HCT116 (cell line): ENCODE data around the gene TM7SF3. TPM values are rescaled to one million over a fixed set of nuclear protein-coding genes. Genes with fewer than 3 reads are reported as not detected.

ENCODE experiments used
- ATAC-seq: fragments of 200-7000 bp; cut with Tn5 transposase; 2 replicates; pipeline ENCODE4 v1.9.1; 2020; ENCODE audit warnings: mild to moderate bottlenecking, moderate library complexity
- BruUV-seq: library from RNA; stranded (reverse); fragments of 400-500 nt; replicated peaks from 2 replicates; lab custom pipeline; 2021; lab: Mats Ljungman, UMichigan
- CTCF ChIA-PET: fragments of 300-600 bp; sonication (Branson Sonifier 250); formaldehyde crosslinking; loops from one replicate; lab custom pipeline; 2021; ENCODE audit warnings: antibody characterized with exemption; lab: Charles Lee
- POLR2A ChIA-PET: fragments of 300-600, 350-600 bp; sonication (Branson Sonifier 250); formaldehyde crosslinking; loops from one replicate; lab custom pipeline; 2021; ENCODE audit warnings: antibody characterized with exemption; lab: Charles Lee
- RAD21 ChIA-PET, 2 experiments: fragments of 300-600 bp; sonication (Branson Sonifier 250); formaldehyde crosslinking; loops; one replicate each; lab custom pipeline; 2023; ENCODE audit warnings: low total read pairs in 2 of 2; ENCODE audit not compliant: uncharacterized antibody in 2 of 2, unreplicated experiment in 2 of 2, low non-redundant PET in 1 of 2; lab: Charles Lee
- DNase-seq: peaks from one replicate; pipeline ENCODE4 v3.0.0-alpha.2; 2010; ENCODE audit warnings: low read depth, low spot score
- H2AFZ ChIP-seq: fragments of 200-600 bp; shearing (Covaris generic), sonication (generic); 2 replicates; pipeline ENCODE4 v1.6.1; 2017; ENCODE audit warnings: low read depth, mixed run types, mixed read lengths, antibody characterized with exemption, low read length; ENCODE audit not compliant: poor library complexity, severe bottlenecking
- H3K27ac ChIP-seq: 2 replicates; pipeline ENCODE4 v1.5.1; 2012; ENCODE audit warnings: low read depth, low read length
- H3K27me3 ChIP-seq: fragments of 200-600 bp; sonication (generic); 2 replicates; pipeline ENCODE4 v1.6.1; 2016; ENCODE audit warnings: mixed run types, low read length, mixed read lengths; ENCODE audit not compliant: insufficient read depth
- H3K36me3 ChIP-seq, 2 experiments: fragments of 200-500 bp in 1 of 2; fragments of 200-600 bp in 1 of 2; sonication (Bioruptor generic) in 1 of 2; sonication (generic) in 1 of 2; 2 replicates each; pipeline versions ENCODE4 v1.5.1 to v1.6.1; 2014 to 2016; ENCODE audit warnings: low read length in 2 of 2, inconsistent platforms in 1 of 2, mixed read lengths in 1 of 2, mixed run types in 1 of 2; ENCODE audit not compliant: insufficient read depth in 2 of 2, control insufficient read depth in 1 of 2
- H3K4me1 ChIP-seq, 2 experiments: fragments of 200-600 bp in 1 of 2; sonication (generic) in 1 of 2; 2 replicates each; pipeline versions ENCODE4 v1.5.1 to v1.6.1; 2012 to 2017; ENCODE audit warnings: low read length in 2 of 2, inconsistent platforms in 1 of 2, mild to moderate bottlenecking in 1 of 2, mixed read lengths in 1 of 2, mixed run types in 1 of 2, moderate library complexity in 1 of 2; ENCODE audit not compliant: insufficient read depth in 2 of 2, control insufficient read depth in 1 of 2
- H3K4me2 ChIP-seq: fragments of 200-600 bp; sonication (generic); 2 replicates; pipeline ENCODE4 v1.6.1; 2017; ENCODE audit warnings: mixed run types, low read length, mixed read lengths
- H3K4me3 ChIP-seq, 2 experiments: fragments of 200-600 bp in 1 of 2; sonication (generic) in 1 of 2; replicated peaks in 1 of 2; 2 replicates each; pipeline ENCODE4 v1.5.1; 2011 to 2016; ENCODE audit warnings: low read length in 2 of 2, control low read depth in 1 of 2, low read depth in 1 of 2, mild to moderate bottlenecking in 1 of 2, mixed read lengths in 1 of 2, mixed run types in 1 of 2
- H3K79me2 ChIP-seq: fragments of 200-600 bp; sonication (generic); 2 replicates; pipeline ENCODE4 v1.6.1; 2017; ENCODE audit warnings: mild to moderate bottlenecking, mixed run types, low read length, moderate library complexity, mixed read lengths; ENCODE audit not compliant: insufficient read depth
- H3K9ac ChIP-seq: fragments of 200-600 bp; sonication (generic); 2 replicates; pipeline ENCODE4 v1.6.1; 2016; ENCODE audit warnings: low read length, mixed read lengths
- H3K9me2 ChIP-seq: fragments of 200-600 bp; sonication (generic), shearing (Covaris generic); 2 replicates; pipeline ENCODE4 v1.6.1; 2017; ENCODE audit warnings: mixed run types, mild to moderate bottlenecking, moderate library complexity; ENCODE audit not compliant: insufficient read depth
- H3K9me3 ChIP-seq, 2 experiments: fragments of 200-500 bp in 1 of 2; fragments of 200-600 bp in 1 of 2; sonication (Bioruptor generic) in 1 of 2; sonication (generic) in 1 of 2; 2 replicates each; pipeline ENCODE4 v1.6.1; 2014 to 2017; ENCODE audit warnings: low read length in 2 of 2, mixed read lengths in 2 of 2, inconsistent platforms in 1 of 2, low read depth in 1 of 2, mild to moderate bottlenecking in 1 of 2, mixed run types in 1 of 2, moderate library complexity in 1 of 2; ENCODE audit not compliant: control insufficient read depth in 1 of 2, insufficient read depth in 1 of 2
- H4K20me1 ChIP-seq: fragments of 200-600 bp; sonication (generic), shearing (Covaris generic); 2 replicates; pipeline ENCODE4 v1.6.1; 2017; ENCODE audit warnings: mixed run types, mild to moderate bottlenecking, moderate library complexity; ENCODE audit not compliant: insufficient read depth
- CEBPB ChIP-seq: IDR thresholded peaks from 2 replicates; pipeline ENCODE4 v1.6.1; 2012; ENCODE audit warnings: low read depth
- ELF1 ChIP-seq: IDR thresholded peaks from 2 replicates; pipeline ENCODE4 v1.6.1; 2012; ENCODE audit warnings: low read depth, borderline replicate concordance
- POLR2A ChIP-seq: IDR thresholded peaks from 2 replicates; pipeline ENCODE4 v1.7.0; 2011; ENCODE audit warnings: borderline replicate concordance; ENCODE audit not compliant: insufficient read depth, insufficient read length; ENCODE audit errors: extremely low read depth
- POLR2AphosphoS5 ChIP-seq: IDR thresholded peaks from 2 replicates; pipeline ENCODE4 v1.6.1; 2011; ENCODE audit warnings: mild to moderate bottlenecking, low read depth, low read length, moderate library complexity
- SP1 ChIP-seq: IDR thresholded peaks from 2 replicates; pipeline ENCODE4 v1.6.1; 2012; ENCODE audit warnings: low read depth
- SRF ChIP-seq: IDR thresholded peaks from 2 replicates; pipeline ENCODE4 v1.6.1; 2012; ENCODE audit warnings: low read depth
- intact Hi-C: fragments of 100-400 bp; cut with micrococcal nuclease; formaldehyde crosslinking; loops from 2 replicates; pipeline ENCODE4 v1.10.0; 2022
- total RNA-seq: library from RNA; stranded (reverse); gene quantifications from one replicate; pipeline ENCODE4 v1.2.1, GENCODE V29; 2021; ENCODE audit not compliant: unreplicated experiment
- TF ChIP-seq, protein P1 (sequence below), 3 experiments: fragments of 200-600 bp in 1 of 3; sonication (generic) in 1 of 3; IDR thresholded peaks in 2 of 3; conservative IDR thresholded peaks in 1 of 3; 2 replicates each; pipeline ENCODE4 v1.5.1; 2012 to 2017; ENCODE audit warnings: low read depth in 2 of 3, low read length in 2 of 3, antibody characterized with exemption in 1 of 3, borderline replicate concordance in 1 of 3, control low read depth in 1 of 3, mild to moderate bottlenecking in 1 of 3, mixed read lengths in 1 of 3, mixed run types in 1 of 3, moderate library complexity in 1 of 3; ENCODE audit not compliant: insufficient read depth in 1 of 3
- TF ChIP-seq, protein P2 (sequence below): IDR thresholded peaks from 2 replicates; pipeline ENCODE4 v1.6.1; 2012

TM7SF3 gene
- total RNA-seq, 1 experiment from 2014 or later = 46.5 TPM

DNA sequence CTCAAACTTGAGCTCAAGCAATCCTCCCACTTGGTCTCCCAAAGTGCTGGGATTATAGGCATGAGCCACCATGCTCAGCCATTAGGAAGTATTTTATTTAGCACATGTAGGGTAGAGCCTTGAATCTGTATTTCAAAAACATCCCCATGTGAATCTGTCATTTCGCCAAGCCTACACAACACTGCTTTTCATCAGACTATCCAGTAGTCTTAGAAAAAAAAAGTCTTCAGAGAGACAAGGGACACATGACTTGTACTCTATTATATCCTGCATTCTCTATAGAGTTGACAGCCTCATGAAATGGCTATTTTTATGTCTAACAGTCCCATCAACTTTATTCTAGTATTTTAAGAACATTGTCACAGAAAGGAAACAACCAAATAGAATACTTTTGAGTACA, 35.4 kb downstream of the TM7SF3 start:
- intact Hi-C loops = no loop called here
- Histone ChIP-seq H3K4me3 (no peak overlapping the region), H3K79me2 (no peaks in the 10 kb centered on the region; the same call in 1 of the 2 replicates), H4K20me1 (no peaks in the 10 kb centered on the region), H3K4me2 (no peak overlapping the region), H3K27ac (no peak overlapping the region), H3K4me1 (no peaks in the 10 kb centered on the region), H2AFZ (no peak overlapping the region), H3K9ac (no peak overlapping the region), H3K27me3 (no peaks in the 10 kb centered on the region), H3K36me3 (peaks cover 2 to 5% of the 10 kb centered on the region in 2 experiments; a peak in 2 of 4 replicates), H3K9me2 (no peaks in the 10 kb centered on the region), H3K9me3 (no peaks in the 10 kb centered on the region)
- DNase-seq (no peak), ATAC-seq (no peak)
- POLR2A ChIA-PET = no interaction called here
- RAD21 ChIA-PET = no interaction called here
- TF ChIP-seq SRF (no peak), POLR2AphosphoS5 (no peak)
- TF ChIP-seq, protein P1, sequence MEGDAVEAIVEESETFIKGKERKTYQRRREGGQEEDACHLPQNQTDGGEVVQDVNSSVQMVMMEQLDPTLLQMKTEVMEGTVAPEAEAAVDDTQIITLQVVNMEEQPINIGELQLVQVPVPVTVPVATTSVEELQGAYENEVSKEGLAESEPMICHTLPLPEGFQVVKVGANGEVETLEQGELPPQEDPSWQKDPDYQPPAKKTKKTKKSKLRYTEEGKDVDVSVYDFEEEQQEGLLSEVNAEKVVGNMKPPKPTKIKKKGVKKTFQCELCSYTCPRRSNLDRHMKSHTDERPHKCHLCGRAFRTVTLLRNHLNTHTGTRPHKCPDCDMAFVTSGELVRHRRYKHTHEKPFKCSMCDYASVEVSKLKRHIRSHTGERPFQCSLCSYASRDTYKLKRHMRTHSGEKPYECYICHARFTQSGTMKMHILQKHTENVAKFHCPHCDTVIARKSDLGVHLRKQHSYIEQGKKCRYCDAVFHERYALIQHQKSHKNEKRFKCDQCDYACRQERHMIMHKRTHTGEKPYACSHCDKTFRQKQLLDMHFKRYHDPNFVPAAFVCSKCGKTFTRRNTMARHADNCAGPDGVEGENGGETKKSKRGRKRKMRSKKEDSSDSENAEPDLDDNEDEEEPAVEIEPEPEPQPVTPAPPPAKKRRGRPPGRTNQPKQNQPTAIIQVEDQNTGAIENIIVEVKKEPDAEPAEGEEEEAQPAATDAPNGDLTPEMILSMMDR (IDR thresholded peaks at IDR 0.05 in 2 of 3, conservative IDR thresholded peaks at IDR 0.05 in 1 of 3; ENCODE audit: borderline replicate concordance in 1 of 3, insufficient read depth in 1 of 3, low read depth in 2 of 3, low read length in 2 of 3) = no peak
- BruUV-seq = no TSS peak
- CTCF ChIA-PET = no interaction called here

DNA sequence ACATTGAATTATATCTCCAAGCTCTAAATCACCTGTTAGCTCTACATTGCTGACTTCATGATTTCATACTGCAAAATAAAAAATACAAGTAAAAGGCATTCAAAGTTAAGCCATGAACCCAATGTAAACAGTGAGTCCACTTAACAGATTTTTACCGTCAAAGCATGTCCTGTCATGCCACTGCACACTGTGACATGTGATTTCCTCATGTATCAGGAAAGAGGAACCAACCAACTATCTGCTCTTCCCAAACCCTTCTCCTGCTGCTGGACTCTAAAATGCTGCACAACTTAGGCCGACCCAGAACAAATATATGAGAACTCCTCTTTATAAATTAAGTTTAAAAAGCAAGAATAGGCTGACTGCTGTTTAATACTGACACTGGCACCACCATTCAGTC, 37.5 kb downstream of the TM7SF3 start:
- Histone ChIP-seq H3K4me2 (no peak overlapping the region), H3K79me2 (no peaks in the 10 kb centered on the region), H3K9ac (no peak overlapping the region), H3K9me3 (no peaks in the 10 kb centered on the region), H3K27ac (no peak overlapping the region), H2AFZ (no peak overlapping the region), H3K9me2 (no peaks in the 10 kb centered on the region), H3K27me3 (no peaks in the 10 kb centered on the region), H4K20me1 (no peaks in the 10 kb centered on the region), H3K36me3 (peaks cover 2 to 5% of the 10 kb centered on the region in 2 experiments; a peak in 2 of 4 replicates), H3K4me3 (no peak overlapping the region), H3K4me1 (no peaks in the 10 kb centered on the region)
- CTCF ChIA-PET = no interaction called here
- RAD21 ChIA-PET = no interaction called here
- BruUV-seq = no TSS peak
- no peak for TF ChIP-seq POLR2A
- no peak for TF ChIP-seq ELF1
- no peak for TF ChIP-seq CEBPB
- TF ChIP-seq, protein P2, sequence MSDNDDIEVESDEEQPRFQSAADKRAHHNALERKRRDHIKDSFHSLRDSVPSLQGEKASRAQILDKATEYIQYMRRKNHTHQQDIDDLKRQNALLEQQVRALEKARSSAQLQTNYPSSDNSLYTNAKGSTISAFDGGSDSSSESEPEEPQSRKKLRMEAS = no peak
- TF ChIP-seq SP1 = no peak
- intact Hi-C loops = no loop called here
- POLR2A ChIA-PET = no interaction called here
- DNase-seq = no peak
- no peak for ATAC-seq
